K562 (cell line): Measurements from ENCODE around the gene PPDPF. TPM values are rescaled to one million over a fixed set of nuclear protein-coding genes. Genes with fewer than 3 reads are reported as not detected.

Source experiments
- ADNP ChIP-seq: fragments of 200-800 bp; sonication (Bioruptor generic); IDR thresholded peaks from 2 replicates; pipeline ENCODE4 v1.6.1; 2016; ENCODE audit warnings: missing genetic modification characterization, missing compliant biosample characterization
- CREM ChIP-seq: IDR thresholded peaks from 2 replicates; pipeline ENCODE4 v1.6.1; 2014; ENCODE audit warnings: antibody characterized with exemption, low read depth
- FOXJ2 ChIP-seq: fragments of 200-800 bp; sonication (Bioruptor generic); IDR thresholded peaks from 2 replicates; pipeline ENCODE4 v1.6.1; 2016; ENCODE audit warnings: missing genetic modification characterization, missing compliant biosample characterization
- HMGN3 ChIP-seq: IDR thresholded peaks from 2 replicates; pipeline ENCODE4 v1.6.1; 2011; ENCODE audit warnings: borderline replicate concordance, low read depth, mild to moderate bottlenecking, mixed read lengths, low read length; ENCODE audit not compliant: insufficient read length; ENCODE audit errors: extremely low read depth
- HMGXB4 ChIP-seq: sonication (generic); formaldehyde crosslinking; IDR thresholded peaks from 2 replicates; pipeline ENCODE4 v1.8.1; 2023; ENCODE audit warnings: mild to moderate bottlenecking, missing genetic modification reagents
- RBM14 ChIP-seq: fragments of 200-400 bp; formaldehyde crosslinking; IDR thresholded peaks from 2 replicates; pipeline ENCODE4 v1.6.1; 2018; ENCODE audit warnings: low read depth, mild to moderate bottlenecking, low read length, moderate library complexity, borderline replicate concordance; ENCODE audit not compliant: insufficient read depth
- RBM22 ChIP-seq: fragments of 200-400 bp; formaldehyde crosslinking; IDR thresholded peaks from 2 replicates; pipeline ENCODE4 v1.6.1; 2018; ENCODE audit warnings: low read length, low read depth; ENCODE audit not compliant: poor library complexity, severe bottlenecking
- STAT6 ChIP-seq: sonication (generic); formaldehyde crosslinking; IDR thresholded peaks from 2 replicates; pipeline ENCODE4 v1.8.1; 2023; ENCODE audit warnings: mild to moderate bottlenecking, missing genetic modification reagents
- TFAP4 ChIP-seq: sonication (generic); formaldehyde crosslinking; IDR thresholded peaks from 2 replicates; pipeline ENCODE4 v1.8.0; 2022; ENCODE audit warnings: missing genetic modification reagents, mild to moderate bottlenecking, moderate library complexity, borderline replicate concordance
- TRIM25 ChIP-seq: fragments of 450-650 bp; IDR thresholded peaks from 2 replicates; pipeline ENCODE4 v1.7.0; 2016; ENCODE audit warnings: borderline replicate concordance
- ZKSCAN3 ChIP-seq: fragments of 250-450 bp; sonication (Bioruptor Pico); IDR thresholded peaks from 2 replicates; pipeline ENCODE4 v1.4.0; 2020
- ZNF165 ChIP-seq: fragments of 250-450 bp; sonication (Bioruptor Pico); IDR thresholded peaks from 2 replicates; pipeline ENCODE4 v1.4.0; 2020; ENCODE audit warnings: borderline replicate concordance
- ZNF212 ChIP-seq: fragments of 450-650 bp; formaldehyde crosslinking; IDR thresholded peaks from 2 replicates; pipeline ENCODE4 v1.4.0; 2020; ENCODE audit warnings: mild to moderate bottlenecking
- ZNF3 ChIP-seq: fragments of 250-450 bp; sonication (Bioruptor Pico); IDR thresholded peaks from 2 replicates; pipeline ENCODE4 v1.5.0; 2021; ENCODE audit warnings: mild to moderate bottlenecking, moderate library complexity
- ZNF518B ChIP-seq: fragments of 250-450 bp; sonication (Bioruptor Pico); IDR thresholded peaks from 2 replicates; pipeline ENCODE4 v1.5.0; 2021; ENCODE audit warnings: mild to moderate bottlenecking, moderate library complexity
- ZNF583 ChIP-seq: fragments of 250-450 bp; sonication (Bioruptor Pico); IDR thresholded peaks from 2 replicates; pipeline ENCODE4 v1.4.0; 2020
- polyA plus RNA-seq, 8 experiments: library from polyadenylated mRNA; depleted of rRNA in 4 of 8; stranded (reverse) in 5 of 8; unstranded in 3 of 8; fragments of >200 nt; fragmentation: Nextera tagmentation in 2 of 8; fragmentation: Illumina TruSeq in 1 of 8; extraction: Ambion mirVana in 2 of 8; extraction: Trizol in 1 of 8; gene quantifications; 2 replicates each; pipeline versions ENCODE4 v1.2.1 to v1.2.3, GENCODE V29; 2011 to 2014; ENCODE audit warnings: inconsistent platforms in 1 of 8, missing spikeins in 1 of 8
- total RNA-seq, 7 experiments: library from RNA; depleted of rRNA in 6 of 7; stranded (reverse); fragments of >200 nt in 6 of 7; fragmentation: Illumina TruSeq in 2 of 7; extraction: Trizol in 2 of 7; gene quantifications; 2 replicates each; pipeline versions ENCODE4 v1.2.1 to v1.2.3, GENCODE V29; 2011 to 2021; ENCODE audit warnings: low replicate concordance in 1 of 7

The PPDPF gene
- total and polyA plus RNA-seq, 9 of the 15 experiments (the other 6 are each of a cell fraction or from before 2014, with no cell fraction given) = 0.77 to 233 (median 10.5) TPM

- TF ChIP-seq ADNP = no peak
- peak; percentile 44 for TF ChIP-seq RBM22
- no peak for TF ChIP-seq ZNF165 (CRISPR knock-in tag)
- no peak for TF ChIP-seq ZNF583 (CRISPR knock-in tag)
- peak; percentile 81; the same call in 1 of the 2 replicates for TF ChIP-seq RBM14
- TF ChIP-seq ZNF3 (CRISPR knock-in tag) = no peak
- no peak for TF ChIP-seq TRIM25
- TF ChIP-seq TFAP4 (CRISPR knock-in tag) = peak; percentile 44; the same call in 1 of the 2 replicates
- no peak for TF ChIP-seq FOXJ2 (tag)
- TF ChIP-seq HMGXB4 (CRISPR knock-in tag) = no peak
- TF ChIP-seq STAT6 = no peak
- peak; percentile 64 for TF ChIP-seq HMGN3
- TF ChIP-seq ZNF212 = no peak
- peak; percentile 15; the same call in 1 of the 2 replicates for TF ChIP-seq CREM
- TF ChIP-seq ZKSCAN3 (CRISPR knock-in tag) = no peak
- no peak for TF ChIP-seq ZNF518B (CRISPR knock-in tag)
Observed at GRCh38 chr20:63520934-63521601, 503 bp downstream of the PPDPF start (continued).
